Activated naive CD4-positive, alpha-beta T cell (primary cell): ENCODE results near the gene PCSK1.
"Not testable (repeated sequence)": the region's sequence is repeated elsewhere in the genome, so short reads cannot be mapped to it uniquely, and the experiment has no call there.

ENCODE experiments used
- DNase-seq, 4 experiments: peaks; one replicate each; lab custom pipeline; 2025; lab: John Stamatoyannopoulos, UW

Gene PCSK1

GRCh38 chr5:96426831-96427230, 6.2 kb downstream of the PCSK1 start:
- no peak for DNase-seq

DNA sequence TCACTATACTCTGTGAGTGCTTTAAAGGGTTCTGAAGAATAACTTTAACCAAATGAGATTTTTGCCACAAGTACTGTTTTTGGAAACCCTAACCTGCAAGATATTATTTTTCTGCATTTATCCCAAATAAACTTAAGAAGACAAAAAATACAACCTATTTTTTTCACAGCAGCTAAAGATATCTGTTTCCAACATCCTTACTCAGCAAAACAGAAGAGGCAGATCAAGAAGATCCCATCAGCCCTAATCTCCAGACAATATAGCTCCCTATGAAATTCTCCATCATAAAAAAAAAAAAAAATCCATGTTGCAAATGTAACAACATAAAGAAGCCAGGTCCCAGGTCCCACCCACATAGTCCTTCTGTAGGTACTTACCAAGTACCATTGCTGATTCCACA, 7.6 kb downstream of the PCSK1 start:
- no peak for DNase-seq

DNA sequence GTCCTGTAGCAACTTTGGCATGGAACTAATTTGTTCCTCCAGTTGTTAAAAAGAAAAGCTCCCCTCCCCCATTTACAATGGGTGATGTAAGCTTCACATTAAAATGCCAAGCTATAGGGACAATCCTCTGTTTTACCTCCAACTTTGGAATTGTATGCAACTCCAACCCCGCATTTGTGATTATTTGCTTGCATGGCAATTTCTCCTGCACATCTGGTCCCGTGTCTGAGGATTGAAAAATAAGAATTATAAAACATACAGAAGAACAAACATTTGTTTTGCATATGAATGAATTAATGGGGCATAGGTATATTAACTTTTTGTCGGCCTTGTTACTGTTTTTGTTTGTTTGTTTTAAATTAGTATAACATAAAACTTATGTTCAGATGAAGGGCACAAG, 17.2 kb downstream of the PCSK1 start:
- no peak for DNase-seq

- DNase-seq = no peak
Measured at GRCh38 chr5:96412868-96413449, 20.1 kb downstream of the PCSK1 start.

DNA sequence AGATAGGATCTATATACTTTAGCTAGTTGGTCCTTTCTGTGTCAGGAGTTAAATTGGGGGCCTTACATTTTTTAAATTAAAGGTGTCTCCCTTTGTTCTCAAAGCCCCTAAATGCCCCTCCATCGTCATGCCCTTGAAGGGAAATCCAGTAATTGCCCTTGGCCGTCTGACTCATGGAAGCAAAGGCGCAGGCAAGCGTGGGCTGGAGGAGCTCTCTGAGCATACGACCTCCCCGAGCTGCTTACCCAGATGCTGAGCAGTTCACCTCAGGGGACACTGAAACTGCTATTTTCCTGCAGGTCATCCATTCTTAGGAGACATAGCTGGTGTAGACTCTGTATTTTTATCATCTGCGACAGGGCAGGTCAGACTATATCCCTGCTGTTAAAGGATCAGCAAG, 23.0 kb downstream of the PCSK1 start:
- no peak for DNase-seq

DNA sequence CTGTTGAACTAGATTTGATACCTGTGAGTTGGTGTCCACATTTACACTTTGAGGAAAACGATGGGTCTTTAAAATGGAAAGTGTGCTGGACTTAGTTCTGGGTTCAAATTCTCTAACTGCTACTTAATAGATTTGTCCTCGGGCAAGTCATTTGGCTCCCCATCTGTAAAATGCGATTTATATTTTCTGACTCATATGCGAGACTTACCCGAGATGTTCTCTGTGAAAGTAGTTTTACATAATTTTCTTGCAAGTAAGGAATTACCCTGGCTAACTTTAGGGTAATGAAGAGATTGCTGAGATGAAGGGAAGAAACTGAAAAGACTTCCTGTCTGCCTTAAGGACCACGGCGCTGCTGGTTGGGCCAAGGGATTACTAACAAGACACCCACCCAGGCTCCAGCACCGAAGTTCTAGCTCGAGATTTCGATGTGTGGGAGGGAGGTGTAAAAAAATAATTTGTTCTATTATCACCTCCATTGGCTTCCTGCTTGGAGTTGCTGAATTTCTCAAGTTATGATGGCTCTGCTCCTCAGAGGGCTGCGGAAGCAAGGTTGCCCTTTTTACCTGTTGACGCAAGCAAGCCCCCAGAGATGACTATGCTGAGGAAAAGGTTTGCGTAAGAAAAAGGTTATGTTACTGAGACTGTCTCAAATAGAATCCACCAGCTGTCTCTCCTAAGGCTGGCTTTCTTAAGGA, 24.1 kb downstream of the PCSK1 start:
- no peak for DNase-seq

- DNase-seq = no peak
Measured at GRCh38 chr5:96408210-96408777, 24.8 kb downstream of the PCSK1 start.

DNA sequence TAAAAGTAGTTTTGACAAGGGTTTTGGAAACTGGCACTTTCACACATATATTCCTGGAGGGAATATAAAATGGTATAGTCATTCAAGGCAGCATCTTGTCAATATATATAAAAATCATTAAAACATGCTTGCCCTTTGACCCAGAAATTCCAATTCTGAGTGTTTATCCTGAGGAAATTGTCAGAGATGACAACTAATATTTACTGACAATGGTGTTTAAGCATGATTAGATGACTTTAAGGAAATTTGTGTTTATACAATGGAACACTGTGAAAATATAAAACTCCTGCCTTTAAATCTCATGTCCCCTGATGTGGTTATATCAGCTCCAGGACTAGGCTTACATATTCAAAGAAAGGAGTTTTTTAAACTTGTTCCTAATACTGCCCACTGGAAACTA, 25.6 kb downstream of the PCSK1 start:
- no peak for DNase-seq

- DNase-seq = no peak
Measured at GRCh38 chr5:96404191-96404867, 28.7 kb downstream of the PCSK1 start.

DNA sequence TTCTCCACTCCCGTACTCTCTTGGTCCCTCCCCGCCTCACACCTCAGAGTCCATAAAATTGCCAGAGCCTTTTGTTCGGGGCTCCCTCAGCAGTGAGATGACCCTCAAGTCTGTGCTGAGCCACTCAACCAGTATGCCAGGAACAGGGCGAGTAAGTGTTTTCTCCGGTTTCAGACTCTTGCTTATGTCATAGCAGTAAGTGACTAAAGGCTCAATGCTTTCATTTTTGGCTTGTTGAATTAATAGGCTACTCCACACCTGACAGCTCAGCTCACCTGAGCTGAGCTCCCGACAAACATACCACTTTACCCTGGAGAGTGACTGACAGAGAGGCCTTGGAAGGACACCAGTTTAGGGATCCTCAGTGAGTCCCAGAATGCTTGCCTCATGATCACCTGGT, 30.5 kb downstream of the PCSK1 start:
- DNase-seq = no peak

- DNase-seq = no peak
Measured at GRCh38 chr5:96396878-96397277, 36.2 kb downstream of the PCSK1 start.

DNA sequence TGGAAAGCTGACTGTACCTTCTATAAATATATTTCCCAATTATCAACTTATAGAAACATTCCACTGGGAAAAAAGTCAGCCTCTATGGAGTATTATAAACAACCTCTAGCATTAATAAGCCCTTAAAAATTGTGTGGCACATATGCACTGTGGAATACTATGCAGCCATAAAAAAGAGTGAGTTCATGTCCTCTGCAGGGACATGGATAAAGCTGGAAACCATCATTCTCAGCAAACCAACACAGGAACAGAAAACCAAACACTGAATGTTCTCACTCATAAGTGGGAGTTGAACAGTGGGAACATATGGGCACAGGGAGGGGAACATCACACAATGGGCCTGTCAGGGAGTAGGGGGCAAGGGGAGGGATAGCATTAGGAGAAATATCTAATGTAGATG, 37.8 kb downstream of the PCSK1 start:
- DNase-seq = not testable (repeated sequence)

- DNase-seq = no peak
Measured at GRCh38 chr5:96391921-96392320, 41.1 kb downstream of the PCSK1 start.

GRCh38 chr5:96388176-96388575, 44.9 kb downstream of the PCSK1 start:
- DNase-seq = no peak

DNA sequence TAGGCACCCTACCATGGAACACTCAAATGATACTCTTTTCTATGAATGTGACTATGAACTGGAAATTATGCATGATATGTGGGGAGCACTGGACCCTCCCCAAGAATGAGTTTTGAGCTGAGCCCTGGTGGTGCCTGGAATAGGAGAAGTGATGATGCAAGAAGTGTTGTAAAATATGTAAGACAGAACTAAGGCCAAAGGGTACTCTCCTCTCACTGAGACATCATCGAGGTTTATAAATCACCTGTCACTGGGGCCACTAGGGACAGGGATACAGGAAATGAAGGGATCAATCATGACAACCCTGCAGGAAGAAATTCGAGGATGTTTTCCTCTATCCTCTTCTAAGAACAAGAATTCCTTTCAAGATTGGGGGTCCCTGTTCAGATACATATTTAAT, 45.4 kb downstream of the PCSK1 start:
- DNase-seq = no peak

GRCh38 chr5:96385538-96385937, 47.5 kb downstream of the PCSK1 start:
- DNase-seq = no peak

DNA sequence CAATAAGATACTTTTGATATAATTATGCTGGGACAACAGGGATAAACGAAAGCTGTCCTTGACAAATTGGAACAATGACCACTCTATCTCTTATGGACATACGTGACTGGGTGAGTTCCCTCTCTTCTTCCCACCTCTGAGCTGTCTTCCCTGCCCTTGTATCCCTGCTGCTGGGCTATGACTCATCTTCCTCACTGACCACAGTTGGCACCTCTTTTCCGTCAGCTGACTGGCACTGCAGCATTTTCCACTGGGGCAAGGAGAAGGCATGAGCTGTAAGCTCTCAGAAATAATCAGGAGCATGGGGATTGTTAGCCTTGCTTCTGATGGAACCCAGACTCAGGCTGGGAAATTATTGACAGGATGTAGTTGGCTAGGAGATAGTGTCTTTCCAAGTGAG, 48.7 kb downstream of the PCSK1 start:
- DNase-seq = no peak

GRCh38 chr5:96381526-96381925, 51.5 kb downstream of the PCSK1 start:
- no peak for DNase-seq

GRCh38 chr5:96379896-96380295, 53.2 kb downstream of the PCSK1 start:
- no peak for DNase-seq

DNA sequence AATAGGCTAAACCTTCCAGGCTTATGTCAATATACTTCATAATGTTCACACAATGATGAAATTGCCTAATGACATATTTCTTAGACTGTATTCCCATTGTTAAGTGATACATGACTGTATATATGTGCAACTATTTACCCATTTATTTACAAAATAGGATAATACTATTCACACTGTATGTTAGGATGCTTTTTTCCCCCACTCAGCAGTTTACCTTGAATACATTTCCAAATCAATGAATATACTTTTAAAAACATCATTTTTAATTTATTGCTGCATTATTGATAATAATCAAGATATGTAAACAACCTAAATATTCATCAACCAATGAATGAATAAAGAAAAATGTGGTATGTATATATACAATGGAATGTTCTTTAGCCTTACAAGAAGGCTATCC, 55.5 kb downstream of the PCSK1 start:
- DNase-seq = no peak

- DNase-seq = no peak
Measured at GRCh38 chr5:96377167-96377566, 55.9 kb downstream of the PCSK1 start.

GRCh38 chr5:96374653-96375052, 58.4 kb downstream of the PCSK1 start:
- DNase-seq = no peak

DNA sequence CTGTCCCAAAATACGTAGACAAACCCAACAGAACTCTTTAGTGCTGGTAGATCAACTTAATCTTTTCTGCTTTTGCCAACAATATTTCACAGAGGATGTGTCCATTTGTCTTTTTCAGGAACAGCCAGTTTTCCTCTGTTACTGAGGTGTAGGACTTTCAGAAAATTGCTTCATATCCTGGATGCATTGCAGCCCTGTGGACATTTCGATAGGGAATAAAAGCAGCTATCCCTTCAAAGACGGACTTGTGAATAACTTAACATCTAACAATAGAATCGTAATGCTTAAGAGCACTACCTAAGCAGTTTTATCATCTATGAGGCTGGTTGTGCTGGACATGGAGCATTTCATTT, 59.7 kb downstream of the PCSK1 start:
- DNase-seq = no peak
